Stimulated activated CD4-positive, alpha-beta T cell treated with anti-CD3 and anti-CD28 coated beads, TNF-alpha, amount 100 ng/mL, for 1 hour (primary cell): ENCODE measurements around the gene TMC1.
"Not testable (repeated sequence)": the region's sequence is repeated elsewhere in the genome, so short reads cannot be mapped to it uniquely, and the experiment has no call there.

Experiments
- DNase-seq, 3 donors: peaks; one replicate each; pipeline ENCODE4 v3.0.0-alpha.2; 2020; ENCODE audit warnings: low read depth in 3 of 3, low spot score in 1 of 3

TMC1 gene

DNA sequence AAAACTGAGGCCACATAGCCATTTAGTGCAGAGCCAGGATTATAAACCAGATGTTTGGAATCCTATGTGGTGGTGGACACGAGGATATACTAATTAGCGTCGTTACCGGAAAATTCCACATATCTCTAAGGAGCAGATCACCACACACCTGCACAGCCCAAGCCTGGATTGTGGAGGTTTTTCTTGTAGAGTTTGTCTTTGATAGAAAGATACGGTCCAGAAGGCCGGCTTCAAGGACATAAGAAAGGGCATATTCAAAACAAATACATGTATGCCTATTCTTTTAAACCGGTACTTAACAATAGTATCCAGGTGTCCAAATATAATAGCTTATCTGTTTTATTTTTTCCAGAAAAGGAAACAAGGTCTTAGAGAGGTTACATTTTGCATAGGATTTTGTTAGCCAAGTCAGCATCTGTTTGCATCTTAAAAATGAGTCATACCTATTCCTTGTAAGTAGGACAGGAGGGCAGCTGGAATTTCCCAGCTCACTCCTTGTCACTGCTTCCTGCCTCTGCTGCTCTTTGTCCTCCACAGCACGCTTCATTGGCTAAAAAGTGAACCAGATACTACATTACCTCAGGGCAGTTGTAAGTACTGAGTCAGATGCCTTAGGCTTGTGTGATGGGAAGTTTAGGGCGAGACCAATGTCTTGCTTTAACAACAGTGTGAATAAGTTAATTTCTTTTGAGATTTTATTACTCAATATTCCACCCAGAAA, 3.6 kb downstream of the TMC1 start:
- DNase-seq = no peak

DNA sequence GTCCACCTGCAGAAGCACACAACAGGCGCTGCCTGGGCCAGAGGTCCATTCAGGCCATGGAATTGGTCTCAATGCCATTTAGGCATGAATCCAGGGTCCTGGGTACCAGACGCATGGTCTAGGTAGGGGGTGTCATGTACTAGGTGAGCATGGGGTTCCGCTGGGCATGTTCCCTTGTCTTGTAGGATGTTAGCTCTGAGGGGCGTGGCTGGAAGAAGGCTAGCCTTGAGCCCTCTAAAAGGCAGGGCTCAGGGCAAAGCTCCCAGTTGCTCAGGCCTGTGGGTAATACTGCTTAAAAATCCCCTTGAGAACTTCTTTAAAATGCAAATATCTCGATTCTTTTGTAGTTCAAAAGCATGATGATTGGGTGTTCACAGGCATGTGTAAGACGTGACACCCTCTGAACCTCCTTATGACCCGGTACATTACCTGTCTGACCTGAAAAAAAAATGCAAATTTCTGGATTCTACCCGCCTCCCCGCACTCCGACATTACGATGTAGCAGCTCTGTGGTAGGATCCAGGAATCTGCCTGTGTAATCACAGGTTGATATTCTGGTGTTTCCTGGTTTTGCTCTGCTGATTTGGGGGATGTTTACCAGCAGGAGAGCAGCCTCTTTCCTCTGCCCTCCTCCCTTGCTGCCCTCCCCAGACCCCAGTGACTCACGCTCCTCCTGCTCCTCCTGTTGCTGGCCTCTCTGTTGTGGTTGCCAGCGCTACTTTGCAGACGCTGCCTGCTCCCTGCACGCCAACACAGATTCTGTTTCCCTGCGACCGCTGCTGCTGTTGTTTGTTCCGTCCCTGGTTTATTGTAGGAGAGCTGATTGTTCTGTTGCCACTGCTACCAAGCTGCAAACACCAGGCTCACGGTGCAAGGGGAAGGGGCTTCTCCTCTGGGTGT, 5.7 kb downstream of the TMC1 start:
- DNase-seq = peak; percentile 51 to 58 (median 51)

DNA sequence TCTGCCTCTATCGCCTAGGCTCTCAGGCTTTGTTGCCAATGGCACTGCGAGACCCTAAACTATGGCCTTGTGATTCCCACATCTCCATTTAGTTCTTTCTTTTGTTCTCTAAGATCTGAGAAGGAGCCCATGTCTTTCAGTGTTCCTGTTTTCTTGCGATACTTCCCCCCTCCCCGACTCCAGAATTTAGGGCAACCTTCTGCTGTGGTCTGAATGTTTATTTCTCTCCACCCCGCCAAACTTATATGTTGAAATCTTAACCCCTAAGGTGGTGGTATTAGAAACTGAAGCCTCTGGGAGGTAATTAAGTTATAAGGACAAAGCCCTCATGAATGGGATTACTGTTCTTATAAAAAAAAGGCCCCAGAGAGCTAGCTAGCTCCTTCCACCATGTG, 6.4 kb downstream of the TMC1 start:
- DNase-seq = no peak

DNA sequence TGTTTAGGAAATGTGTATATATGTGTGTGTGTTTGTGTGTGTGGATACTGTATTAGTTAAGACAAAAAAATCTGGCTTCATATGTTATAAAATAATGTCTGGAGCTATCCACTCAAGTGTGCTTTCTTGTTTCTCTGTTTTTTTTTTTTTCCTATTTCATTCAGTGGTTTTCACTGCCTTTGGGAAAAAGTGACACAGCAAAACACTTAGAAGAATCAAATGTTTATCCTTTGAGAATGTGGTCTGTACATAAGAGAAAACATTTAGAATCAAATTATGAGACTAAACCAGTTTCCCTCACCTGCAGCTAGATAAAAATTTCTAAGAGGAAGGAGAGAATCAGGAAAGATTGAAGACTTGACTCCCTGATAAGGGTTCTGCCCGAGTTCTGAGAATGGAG, 8.1 kb downstream of the TMC1 start:
- no peak for DNase-seq

DNA sequence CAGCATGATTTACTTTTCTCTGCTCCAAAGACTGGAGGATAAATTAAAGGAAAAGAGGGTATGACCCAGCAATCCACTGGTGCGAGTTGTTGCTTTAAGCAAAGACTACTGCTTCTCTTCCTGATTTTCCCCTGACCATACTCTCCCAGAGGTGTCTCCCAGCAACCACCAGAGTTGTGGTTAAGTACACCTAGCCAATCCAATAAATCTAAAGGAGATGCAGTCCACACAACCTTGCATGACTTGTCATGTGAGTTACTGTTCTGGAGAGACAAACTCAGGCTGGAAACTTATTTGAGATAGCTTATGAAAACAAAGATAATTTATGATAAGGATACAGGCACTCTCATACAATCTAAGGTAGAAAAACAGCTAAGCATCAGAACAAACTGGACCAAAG, 11.9 kb downstream of the TMC1 start:
- no peak for DNase-seq

DNA sequence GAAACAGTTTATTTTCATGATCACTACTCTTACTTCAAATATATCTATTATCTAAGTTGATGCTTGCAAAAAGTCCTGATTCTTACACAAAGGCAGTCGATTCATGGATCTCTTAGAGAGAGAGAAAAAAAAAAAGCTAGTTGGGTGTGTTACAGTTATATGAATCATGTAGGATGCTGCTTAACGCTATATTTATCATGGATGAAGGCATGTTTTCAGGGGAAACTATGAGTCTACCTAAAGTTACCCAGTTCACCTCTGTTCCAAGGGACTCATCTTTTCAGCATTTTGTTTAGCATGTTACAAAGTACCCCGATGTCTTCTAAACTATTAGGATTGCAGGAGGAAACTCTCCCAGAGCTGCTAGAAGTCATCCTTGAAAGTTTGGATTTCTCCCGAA, 13.5 kb downstream of the TMC1 start:
- no peak for DNase-seq

DNA sequence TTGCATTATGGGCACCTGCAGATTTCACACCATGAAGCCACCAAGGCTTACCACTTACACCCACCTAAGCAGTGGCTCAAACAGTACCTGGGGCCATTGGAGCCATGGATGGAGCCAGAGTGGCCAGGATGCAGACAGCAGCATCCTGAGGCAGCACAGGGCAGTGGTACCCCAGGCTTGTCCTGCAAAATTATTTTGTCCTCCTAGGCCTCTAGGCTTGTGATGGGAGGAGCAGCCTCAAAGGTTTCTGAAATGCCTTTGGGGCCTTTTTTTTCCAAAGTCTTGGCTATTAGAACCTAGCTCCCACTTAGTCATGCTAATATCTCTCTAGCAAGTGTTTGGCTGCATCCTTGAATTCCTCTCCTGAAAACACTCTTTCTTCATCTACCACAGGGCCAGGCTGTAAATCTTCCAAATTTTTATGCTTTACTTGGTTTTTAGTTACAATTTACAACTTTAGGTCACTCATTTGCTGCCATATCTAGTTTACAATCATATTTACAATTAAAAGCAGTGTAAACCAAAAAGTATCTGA, 15.7 kb downstream of the TMC1 start:
- no peak for DNase-seq

DNA sequence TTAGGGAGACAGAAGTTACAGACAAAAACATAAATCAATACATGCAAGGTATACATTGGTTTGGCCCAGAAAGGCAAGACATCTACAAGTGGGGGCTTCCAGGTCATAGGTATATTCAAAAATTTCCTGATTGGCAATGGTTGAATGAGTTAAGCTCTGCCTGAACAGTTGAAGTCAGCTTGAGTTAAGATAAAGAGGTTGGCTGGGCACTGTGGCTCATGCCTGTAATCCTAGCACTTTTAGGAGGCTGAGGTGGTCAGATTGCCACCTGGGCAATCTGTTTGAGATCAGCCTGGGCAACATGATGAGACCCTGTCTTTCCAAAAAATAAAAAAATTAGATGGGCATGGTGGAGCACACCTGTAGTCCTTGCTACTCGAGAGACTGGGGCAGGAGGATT, 16.3 kb downstream of the TMC1 start:
- DNase-seq = no peak

DNA sequence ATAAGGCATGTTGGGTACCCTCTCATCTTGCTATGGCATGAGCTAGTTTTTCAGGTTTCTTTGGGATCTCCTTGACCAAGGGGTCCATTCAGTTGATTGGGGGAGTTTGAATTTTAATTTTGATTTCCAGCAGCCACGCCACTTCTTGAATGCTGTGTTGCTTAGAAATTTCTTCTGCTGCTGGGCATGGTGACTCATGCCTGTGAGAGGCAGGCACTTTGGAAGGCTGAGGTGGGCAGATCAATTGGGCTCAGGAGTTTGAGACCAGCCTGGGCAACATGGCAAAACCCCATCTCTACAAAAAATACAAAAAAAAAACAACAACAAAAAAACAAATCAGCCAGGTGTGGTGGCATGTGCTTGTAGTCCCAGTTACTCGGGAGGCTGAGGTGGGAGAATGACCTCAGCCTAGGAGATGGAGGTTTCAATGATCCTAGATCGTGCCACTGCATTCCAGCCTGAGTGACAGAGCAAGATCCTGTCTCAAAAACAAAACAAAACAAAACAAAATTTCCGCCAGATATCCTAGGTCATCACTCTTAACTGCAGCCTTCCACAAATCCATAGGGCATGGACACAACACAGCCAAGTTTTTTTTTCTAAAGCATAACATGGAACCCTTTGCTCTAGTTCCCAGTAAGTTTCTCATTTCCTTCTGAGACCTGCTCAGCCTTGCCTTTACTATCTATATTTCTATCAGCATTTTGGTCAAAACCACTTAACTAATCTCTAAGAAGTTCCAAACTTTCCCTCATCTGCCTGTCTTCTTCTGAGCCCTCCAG, 17.7 kb downstream of the TMC1 start:
- no peak for DNase-seq

DNA sequence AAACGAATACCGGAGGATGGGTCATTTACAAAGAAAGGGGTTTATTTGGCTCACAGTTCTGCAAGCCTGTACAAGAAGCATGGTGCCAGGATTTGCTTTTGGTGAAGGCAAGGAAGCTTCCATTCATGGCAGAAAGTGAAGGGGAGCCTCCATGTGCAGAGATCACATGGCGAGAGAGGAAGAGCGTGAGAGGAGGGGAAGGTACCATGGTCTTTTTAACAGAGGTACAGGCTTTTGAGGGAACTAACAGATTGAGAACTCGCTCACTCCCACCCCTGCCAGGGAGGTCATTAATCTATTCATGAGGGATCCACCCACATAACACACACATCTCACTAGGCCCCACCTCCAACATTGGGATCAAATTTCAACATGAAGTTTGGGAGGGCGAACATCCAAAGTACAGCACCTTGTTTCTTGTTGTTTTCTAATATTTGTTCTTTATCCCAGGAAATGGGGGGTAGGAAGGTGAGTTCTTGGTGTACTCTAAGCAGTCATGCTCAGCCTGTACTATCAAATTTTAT, 18.5 kb downstream of the TMC1 start:
- DNase-seq = no peak

DNA sequence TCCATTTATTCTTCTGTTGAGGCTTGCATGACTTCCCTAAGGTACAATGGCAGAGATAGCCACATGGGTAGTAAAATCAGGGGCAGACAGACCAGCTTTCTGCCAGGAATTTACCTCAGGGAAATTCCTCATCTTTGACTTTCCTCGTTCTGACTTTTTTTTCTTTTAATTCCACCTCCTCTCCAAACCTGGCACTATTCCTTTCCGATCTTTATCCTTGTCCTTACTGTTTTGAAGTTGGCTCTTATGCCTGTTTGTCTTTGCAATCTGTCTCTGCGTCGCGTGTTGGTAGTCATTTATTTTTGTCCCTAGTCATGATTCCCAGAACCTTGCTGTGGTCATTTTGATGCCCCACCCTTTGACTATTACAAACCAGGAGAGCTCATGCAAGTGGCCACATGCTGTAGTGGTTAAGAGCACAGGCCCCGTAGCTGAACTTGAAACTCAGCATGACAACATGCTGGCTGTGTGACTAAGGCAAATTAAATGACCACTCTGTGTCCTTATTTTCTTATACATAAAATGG, 19.0 kb downstream of the TMC1 start:
- no peak for DNase-seq

DNA sequence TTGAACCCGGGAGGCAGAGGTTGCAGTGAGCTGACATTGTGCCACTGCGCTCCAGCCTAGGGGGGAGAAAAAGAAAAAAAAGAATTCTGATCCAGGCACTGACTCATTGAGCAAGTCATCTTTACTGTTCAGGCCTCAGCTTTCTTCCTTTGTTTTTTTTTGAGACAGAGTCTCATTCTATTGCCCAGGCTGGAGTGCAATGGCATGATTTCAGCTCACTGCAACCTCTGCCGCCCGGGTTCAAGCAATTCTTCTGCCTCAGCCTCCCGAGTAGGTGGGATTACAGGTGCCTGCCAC, 21.1 kb downstream of the TMC1 start:
- DNase-seq = not testable (repeated sequence)

DNA sequence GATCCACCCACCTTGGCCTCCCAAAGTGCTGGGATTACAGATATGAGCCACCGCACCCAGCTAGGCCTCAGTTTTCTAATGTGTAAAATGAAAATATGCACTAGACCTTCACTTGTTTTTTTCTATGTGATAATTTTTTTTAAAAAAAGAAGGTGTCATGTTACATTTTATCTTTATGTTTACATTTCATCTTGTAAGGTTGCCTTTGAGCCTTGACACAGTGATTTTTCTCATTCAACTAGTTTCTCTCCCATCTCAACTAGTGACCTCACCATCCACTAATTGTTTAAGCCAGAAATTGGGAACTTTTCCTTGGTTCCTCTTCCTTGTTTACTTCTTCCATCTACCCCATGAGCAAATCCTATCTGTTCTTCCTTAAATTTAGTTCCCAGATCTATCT, 21.5 kb downstream of the TMC1 start:
- no peak for DNase-seq

DNA sequence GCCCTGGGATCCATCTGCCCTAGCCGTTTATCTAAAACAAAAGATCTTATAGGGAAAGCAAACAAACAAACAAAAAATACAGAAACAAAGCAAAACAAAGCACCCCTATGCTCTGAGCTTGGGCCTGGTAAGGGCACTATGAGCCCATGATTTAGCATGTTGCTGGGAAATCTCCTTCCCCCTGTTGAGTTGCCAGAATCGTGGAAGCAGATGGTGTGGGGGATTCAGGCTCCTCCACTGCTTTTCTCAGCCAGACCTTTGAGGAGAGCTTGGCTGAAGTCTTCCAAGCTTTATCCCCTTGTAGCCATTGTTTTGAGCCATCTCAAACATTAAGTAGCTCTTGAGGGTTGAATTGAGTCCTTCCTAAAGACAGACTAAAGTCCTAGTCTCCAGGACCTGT, 29.9 kb downstream of the TMC1 start:
- DNase-seq = no peak

DNA sequence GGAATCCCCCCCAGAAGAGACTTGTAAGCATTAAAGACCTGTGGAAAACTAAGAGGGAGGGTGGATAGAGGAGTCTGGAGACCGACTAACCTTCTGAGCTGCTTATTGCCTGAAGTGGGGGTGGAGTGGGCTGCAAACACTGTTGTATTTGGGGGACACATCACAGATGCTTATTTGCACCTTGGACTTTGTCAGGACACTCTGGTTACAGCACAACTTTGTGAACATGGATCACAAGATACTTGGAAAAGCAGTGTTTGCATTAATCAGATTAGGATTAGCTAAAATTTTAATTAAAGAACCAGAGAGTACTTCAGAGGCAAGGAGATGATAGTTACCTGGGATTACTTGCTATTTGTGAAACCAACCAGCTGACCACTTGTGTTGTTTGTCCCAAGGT, 30.9 kb downstream of the TMC1 start:
- no peak for DNase-seq

DNA sequence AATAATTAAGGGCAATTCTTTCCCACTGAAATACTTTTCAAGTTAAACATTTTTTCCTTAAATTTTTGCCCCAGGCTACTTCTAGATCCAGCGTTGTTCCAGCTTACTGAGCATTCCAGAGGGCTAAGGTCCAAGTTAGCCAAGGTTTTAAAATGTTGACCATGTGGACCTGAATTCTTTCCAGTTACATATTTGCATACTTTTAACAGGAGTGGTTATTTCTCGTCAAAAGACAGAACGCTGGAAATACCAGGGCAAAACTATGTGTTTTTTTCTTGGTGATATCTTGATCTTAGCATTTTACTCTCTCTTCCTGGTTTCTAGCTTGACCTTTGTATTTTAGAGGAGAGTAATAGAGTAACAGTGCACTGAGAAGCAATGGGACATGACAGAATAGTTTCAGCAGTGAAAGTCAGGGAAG, 32.8 kb downstream of the TMC1 start:
- no peak for DNase-seq

DNA sequence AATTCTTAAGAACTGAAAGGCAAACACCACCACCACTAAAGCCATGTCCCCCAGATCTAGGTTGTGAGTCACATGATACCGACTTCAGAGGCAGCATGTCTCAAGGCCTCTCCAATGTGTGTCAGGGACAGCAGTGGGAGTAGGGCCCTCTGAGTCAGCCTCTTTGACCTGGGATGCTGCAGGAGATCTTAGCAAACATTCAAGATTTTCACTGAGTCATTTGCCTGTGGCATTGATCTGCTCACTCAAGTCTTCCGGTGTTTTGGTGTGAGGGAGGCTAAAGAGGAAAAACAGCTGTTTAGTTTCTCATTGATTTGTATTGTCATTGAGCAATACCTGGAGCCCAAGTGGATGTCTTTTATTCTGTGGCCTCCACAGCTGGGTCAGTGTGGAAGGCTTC, 36.1 kb downstream of the TMC1 start:
- DNase-seq = peak in 2 of 3 donors; percentile 5 to 7

DNA sequence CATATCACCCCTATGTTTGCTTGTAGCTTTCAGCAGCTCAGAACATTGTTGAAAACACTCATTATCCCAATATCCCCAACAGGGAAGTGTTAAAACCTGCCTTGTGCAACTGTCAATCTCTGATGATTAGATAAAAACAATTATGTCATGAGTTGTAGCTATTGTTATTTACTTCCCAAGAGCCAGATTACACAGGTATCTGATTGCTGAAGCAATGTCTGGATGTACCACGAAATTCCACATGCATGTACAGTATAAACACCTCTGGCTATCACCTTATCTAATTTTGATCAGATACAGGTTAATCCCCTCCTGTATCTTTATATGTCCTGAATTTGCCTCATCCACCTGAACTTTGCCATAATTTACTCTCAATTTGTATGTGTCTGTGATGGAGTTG, 38.7 kb downstream of the TMC1 start:
- no peak for DNase-seq

DNA sequence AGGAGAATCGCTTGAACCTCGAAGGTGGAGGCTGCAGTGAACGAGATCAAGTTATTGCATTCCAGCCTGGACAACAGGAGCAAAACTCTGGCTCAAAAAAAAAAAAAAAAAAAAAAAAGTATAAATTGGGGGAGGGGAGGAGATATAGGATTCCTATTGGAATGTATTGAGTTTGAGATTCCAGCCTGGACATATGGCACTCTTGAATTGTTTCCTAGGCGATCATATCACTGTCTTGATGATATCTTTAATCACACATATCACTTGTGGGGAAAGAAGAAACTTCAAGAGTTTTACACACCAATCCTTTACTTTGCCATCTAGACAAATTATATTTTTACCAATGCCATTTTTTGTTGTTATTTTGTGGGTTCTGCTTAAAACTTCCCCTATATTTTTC, 42.4 kb downstream of the TMC1 start:
- DNase-seq = no peak

DNA sequence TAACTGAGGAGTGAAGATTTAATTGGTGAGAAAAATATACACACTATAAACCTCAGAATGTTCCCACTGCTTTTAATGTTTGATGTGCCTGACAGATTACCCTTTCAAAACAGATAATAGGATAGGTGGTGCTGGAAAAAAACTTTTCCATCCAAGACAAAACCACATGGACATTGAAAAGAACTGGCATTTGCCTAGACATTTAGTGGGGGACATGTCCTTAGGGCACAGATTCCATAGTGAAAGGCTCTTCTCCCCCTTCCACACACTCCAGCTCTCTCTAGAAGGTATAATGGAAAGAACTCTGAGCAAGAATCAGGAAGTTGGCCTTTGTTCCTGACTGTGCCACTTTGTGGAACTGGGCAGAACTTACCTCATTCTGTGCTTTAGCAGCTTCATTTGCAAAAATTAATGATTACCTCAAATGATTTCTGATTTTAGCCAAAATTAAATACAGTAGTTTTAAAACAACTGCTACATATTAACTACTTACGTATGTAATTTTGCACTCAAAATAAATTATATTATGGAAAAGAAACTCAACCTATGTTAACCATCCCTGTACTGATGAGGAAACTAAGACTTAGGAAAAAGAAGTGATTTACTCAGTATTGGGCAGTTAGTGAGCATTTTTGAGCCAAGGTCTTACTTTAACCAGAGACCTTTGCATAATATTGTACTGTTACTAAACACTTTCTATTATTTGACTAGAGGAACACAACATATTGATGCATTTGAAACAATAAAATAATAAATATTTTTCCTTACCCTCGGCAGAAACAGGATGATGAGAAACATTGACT, 43.3 kb downstream of the TMC1 start:
- no peak for DNase-seq
